Measurements from ENCODE around the gene SHLD2.
"Not testable (repeated sequence)": the region's sequence is repeated elsewhere in the genome, so short reads cannot be mapped to it uniquely, and the experiment has no call there.

SHLD2 gene

GRCh38 chr10:87083576-87084290 lies 11.3 kb upstream of the SHLD2 start:
- peak; percentile 62 for DNase-seq (ENCODE audit: low spot score)

GRCh38 chr10:87084291-87084782 lies 10.7 kb upstream of the SHLD2 start:
- DNase-seq (ENCODE audit: low spot score), result peak; percentile 73

GRCh38 chr10:87085537-87085936 lies 9.5 kb upstream of the SHLD2 start:
- no peak for DNase-seq (ENCODE audit: low spot score)

- no peak for DNase-seq (ENCODE audit: low spot score)
These were observed 5.3 kb upstream of the SHLD2 start for GRCh38 chr10:87089746-87090145.

GRCh38 chr10:87090779-87091178 lies 4.2 kb upstream of the SHLD2 start:
- no peak for DNase-seq (ENCODE audit: low spot score)

- peak; percentile 50 for DNase-seq (ENCODE audit: low spot score)
These were observed 2.6 kb upstream of the SHLD2 start for GRCh38 chr10:87092376-87092860.

GRCh38 chr10:87092861-87093631 lies 2.0 kb upstream of the SHLD2 start:
- DNase-seq (ENCODE audit: low spot score), result peak; percentile 63

- peak; percentile 75 for DNase-seq (ENCODE audit: low spot score)
These were observed 1.2 kb upstream of the SHLD2 start for GRCh38 chr10:87093632-87094372.

- DNase-seq (ENCODE audit: low spot score), result peak; percentile 83
These were observed 385 bp downstream of the SHLD2 start for GRCh38 chr10:87095236-87095945.

GRCh38 chr10:87101996-87102395 lies 7.0 kb downstream of the SHLD2 start:
- DNase-seq (ENCODE audit: low spot score), result no peak

- DNase-seq (ENCODE audit: low spot score), result not testable (repeated sequence)
These were observed 9.7 kb downstream of the SHLD2 start for GRCh38 chr10:87104727-87105126.

- DNase-seq (ENCODE audit: low spot score), result no peak
These were observed 10.6 kb downstream of the SHLD2 start for GRCh38 chr10:87105446-87106124.

GRCh38 chr10:87118122-87118521 lies 23.1 kb downstream of the SHLD2 start:
- not testable (repeated sequence) for DNase-seq (ENCODE audit: low spot score)

GRCh38 chr10:87119029-87119428 lies 24.0 kb downstream of the SHLD2 start:
- not testable (repeated sequence) for DNase-seq (ENCODE audit: low spot score)

GRCh38 chr10:87123351-87123750 lies 28.3 kb downstream of the SHLD2 start:
- not testable (repeated sequence) for DNase-seq (ENCODE audit: low spot score)

GRCh38 chr10:87127048-87127447 lies 32.0 kb downstream of the SHLD2 start:
- not testable (repeated sequence) for DNase-seq (ENCODE audit: low spot score)

- DNase-seq (ENCODE audit: low spot score), result not testable (repeated sequence)
These were observed 32.7 kb downstream of the SHLD2 start for GRCh38 chr10:87127607-87128156.

- not testable (repeated sequence) for DNase-seq (ENCODE audit: low spot score)
These were observed 37.2 kb downstream of the SHLD2 start for GRCh38 chr10:87132176-87132575.

GRCh38 chr10:87133936-87134335 lies 38.9 kb downstream of the SHLD2 start:
- not testable (repeated sequence) for DNase-seq (ENCODE audit: low spot score)

GRCh38 chr10:87134440-87134839 lies 39.4 kb downstream of the SHLD2 start:
- not testable (repeated sequence) for DNase-seq (ENCODE audit: low spot score)

- not testable (repeated sequence) for DNase-seq (ENCODE audit: low spot score)
These were observed 42.5 kb downstream of the SHLD2 start for GRCh38 chr10:87137478-87137877.
